HL-60 (cell line): ENCODE measurements around the gene MIX23.

ENCODE experiments used
- CTCF ChIP-seq: IDR thresholded peaks from one replicate; pipeline ENCODE4 v1.5.1; 2011; ENCODE audit warnings: low read length, control low read depth, inconsistent platforms; ENCODE audit not compliant: insufficient read depth
- POLR2AphosphoS5 ChIP-seq: IDR thresholded peaks from 2 replicates; pipeline ENCODE4 v1.6.1; 2012; ENCODE audit warnings: low read depth
- REST ChIP-seq: IDR thresholded peaks from 2 replicates; pipeline ENCODE4 v1.6.1; 2012; ENCODE audit warnings: low read depth; ENCODE audit not compliant: insufficient replicate concordance

DNA sequence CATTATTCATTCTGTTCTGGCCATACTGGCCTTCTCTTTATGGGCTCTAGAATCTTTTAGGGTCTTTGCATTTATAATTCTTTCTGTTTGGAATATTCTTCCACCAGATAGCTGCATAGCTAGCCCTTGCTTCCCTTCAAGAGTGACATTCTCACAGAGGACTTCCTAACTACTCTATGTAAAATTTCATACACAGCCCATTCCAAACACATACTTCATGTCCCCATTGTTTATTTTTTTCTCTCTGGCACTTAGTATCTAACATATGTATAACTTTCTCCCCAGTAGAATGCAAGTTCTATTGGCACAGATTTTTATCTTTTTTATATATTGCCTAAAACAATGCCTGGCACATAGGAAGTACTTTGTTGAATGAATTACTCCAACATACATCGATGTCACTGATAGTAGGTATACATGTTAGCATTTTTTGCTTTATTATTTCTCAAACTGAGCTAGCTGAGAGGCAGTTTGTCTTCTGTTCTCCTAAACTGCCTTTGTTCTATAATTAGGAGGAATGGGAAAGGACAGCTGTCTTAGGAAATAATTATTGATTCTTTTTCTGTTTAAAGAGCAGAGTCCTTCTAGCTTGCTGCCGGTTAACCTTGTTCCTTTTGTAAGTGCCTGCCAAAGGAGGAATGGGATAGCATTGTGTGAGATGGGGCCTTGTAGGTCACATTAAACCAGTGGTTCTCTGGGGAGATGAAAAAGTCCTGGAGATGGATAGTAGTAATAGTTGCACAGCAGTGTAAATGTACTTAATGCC is 8.8 kb upstream of the MIX23 start:
- no peak for TF ChIP-seq CTCF
- no peak for TF ChIP-seq REST
- no peak for TF ChIP-seq POLR2AphosphoS5
